ENCODE data around the gene ZMIZ1. TPM values are rescaled to one million over a fixed set of nuclear protein-coding genes. Genes with fewer than 3 reads are reported as not detected.

ZMIZ1 gene
- total RNA-seq, 1 donor from 2014 or later, result 173 TPM

DNA sequence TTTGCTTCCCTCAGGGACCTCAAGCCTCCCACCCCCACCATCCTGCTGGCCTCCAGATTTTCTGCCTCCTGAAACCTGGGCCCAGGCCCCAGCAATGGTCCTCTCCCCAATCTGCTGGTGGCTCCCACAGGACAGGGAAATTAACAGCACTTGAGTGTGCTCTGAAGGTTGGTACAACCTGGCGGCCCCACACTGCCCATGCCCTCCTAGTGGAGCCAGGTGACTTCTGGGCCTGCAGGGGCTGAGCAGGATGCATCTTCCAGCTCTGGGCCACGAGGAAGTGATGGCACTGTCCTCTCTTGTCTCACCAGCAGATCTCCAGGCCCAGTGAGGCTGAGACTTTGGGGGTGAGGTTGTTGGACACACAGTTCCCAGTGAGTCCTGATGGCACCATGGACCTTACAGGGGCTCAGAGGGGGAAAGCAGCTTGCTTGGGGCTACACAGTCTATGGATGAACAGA, 3.6 kb upstream of the ZMIZ1 start:
- Mint-ChIP-seq H3K4me1 (peaks cover 13% of the 10 kb centered on the region), H3K27ac (no peak overlapping the region), H3K36me3 (no peaks in the 10 kb centered on the region), H3K9me3 (no peaks in the 10 kb centered on the region), H3K27me3 (ENCODE audit: low read depth) (no peaks in the 10 kb centered on the region), H3K4me3 (no peak overlapping the region)
- TF ChIP-seq, protein P1, sequence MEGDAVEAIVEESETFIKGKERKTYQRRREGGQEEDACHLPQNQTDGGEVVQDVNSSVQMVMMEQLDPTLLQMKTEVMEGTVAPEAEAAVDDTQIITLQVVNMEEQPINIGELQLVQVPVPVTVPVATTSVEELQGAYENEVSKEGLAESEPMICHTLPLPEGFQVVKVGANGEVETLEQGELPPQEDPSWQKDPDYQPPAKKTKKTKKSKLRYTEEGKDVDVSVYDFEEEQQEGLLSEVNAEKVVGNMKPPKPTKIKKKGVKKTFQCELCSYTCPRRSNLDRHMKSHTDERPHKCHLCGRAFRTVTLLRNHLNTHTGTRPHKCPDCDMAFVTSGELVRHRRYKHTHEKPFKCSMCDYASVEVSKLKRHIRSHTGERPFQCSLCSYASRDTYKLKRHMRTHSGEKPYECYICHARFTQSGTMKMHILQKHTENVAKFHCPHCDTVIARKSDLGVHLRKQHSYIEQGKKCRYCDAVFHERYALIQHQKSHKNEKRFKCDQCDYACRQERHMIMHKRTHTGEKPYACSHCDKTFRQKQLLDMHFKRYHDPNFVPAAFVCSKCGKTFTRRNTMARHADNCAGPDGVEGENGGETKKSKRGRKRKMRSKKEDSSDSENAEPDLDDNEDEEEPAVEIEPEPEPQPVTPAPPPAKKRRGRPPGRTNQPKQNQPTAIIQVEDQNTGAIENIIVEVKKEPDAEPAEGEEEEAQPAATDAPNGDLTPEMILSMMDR (IDR thresholded peaks at IDR 0.05; ENCODE audit: unreplicated experiment), result no peak
- DNase-seq (ENCODE audit: low spot score in 2 of 2, unreplicated experiment in 2 of 2), result no peak

- TF ChIP-seq, protein P1 (IDR thresholded peaks at IDR 0.05; ENCODE audit: unreplicated experiment), result no peak
- Mint-ChIP-seq H3K4me1 (peaks cover 13% of the 10 kb centered on the region), H3K27me3 (ENCODE audit: low read depth) (no peaks in the 10 kb centered on the region), H3K9me3 (no peaks in the 10 kb centered on the region), H3K4me3 (peak overlapping the region; percentile 78), H3K36me3 (no peaks in the 10 kb centered on the region), H3K27ac (no peak overlapping the region)
- DNase-seq (ENCODE audit: low spot score in 2 of 2, unreplicated experiment in 2 of 2), result no peak
Measured at GRCh38 chr10:79065853-79066252, 2.9 kb upstream of the ZMIZ1 start.

- H3K27ac Mint-ChIP-seq, result peak overlapping the region; percentile 91
- peak overlapping the region; percentile 78 for H3K4me3 Mint-ChIP-seq
- peaks cover 20% of the 10 kb centered on the region for H3K4me1 Mint-ChIP-seq
- H3K9me3 Mint-ChIP-seq, result no peaks in the 10 kb centered on the region
- no peaks in the 10 kb centered on the region for H3K27me3 Mint-ChIP-seq (ENCODE audit: low read depth)
- H3K36me3 Mint-ChIP-seq, result no peaks in the 10 kb centered on the region
- no peak for DNase-seq (ENCODE audit: low spot score in 2 of 2, unreplicated experiment in 2 of 2)
- TF ChIP-seq, protein P1 (IDR thresholded peaks at IDR 0.05; ENCODE audit: unreplicated experiment), result no peak
Measured at GRCh38 chr10:79066411-79067240, 2.1 kb upstream of the ZMIZ1 start.

GRCh38 chr10:79067241-79068202, 1.2 kb upstream of the ZMIZ1 start:
- H3K9me3 Mint-ChIP-seq, result no peaks in the 10 kb centered on the region
- no peaks in the 10 kb centered on the region for H3K27me3 Mint-ChIP-seq (ENCODE audit: low read depth)
- TF ChIP-seq, protein P1 (IDR thresholded peaks at IDR 0.05; ENCODE audit: unreplicated experiment), result no peak
- peaks cover 29% of the 10 kb centered on the region for H3K4me1 Mint-ChIP-seq
- H3K27ac Mint-ChIP-seq, result peak overlapping the region; percentile 97
- peak overlapping the region; percentile 78 for H3K4me3 Mint-ChIP-seq
- H3K36me3 Mint-ChIP-seq, result no peaks in the 10 kb centered on the region
- peak; percentile 86 to 95 for DNase-seq (ENCODE audit: low spot score in 2 of 2, unreplicated experiment in 2 of 2)

DNA sequence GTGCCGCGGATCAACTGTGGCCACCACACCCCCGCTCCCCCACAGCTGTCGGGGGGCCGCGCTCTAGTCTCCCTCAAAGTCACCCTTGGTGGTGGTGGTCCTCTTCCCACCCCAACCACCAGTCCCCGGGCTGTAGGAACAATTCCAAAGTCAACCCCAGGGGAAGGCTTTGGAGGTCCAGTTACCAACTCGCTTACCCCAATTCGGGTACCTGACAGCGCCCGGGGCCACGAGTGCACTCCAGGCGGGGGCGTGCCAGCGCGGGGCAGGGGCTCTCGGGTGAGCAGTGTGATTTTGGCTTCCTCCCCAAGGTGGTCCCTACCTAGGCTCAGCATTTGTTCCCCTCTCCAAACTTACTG, 584 bp upstream of the ZMIZ1 start:
- H3K4me1 Mint-ChIP-seq, result peaks cover 35% of the 10 kb centered on the region
- no peaks in the 10 kb centered on the region for H3K27me3 Mint-ChIP-seq (ENCODE audit: low read depth)
- peak in 1 of 2 experiments; percentile 34 for DNase-seq (ENCODE audit: low spot score in 2 of 2, unreplicated experiment in 2 of 2)
- peak overlapping the region; percentile 78 for H3K4me3 Mint-ChIP-seq
- peak overlapping the region; percentile 97 for H3K27ac Mint-ChIP-seq
- H3K9me3 Mint-ChIP-seq, result no peaks in the 10 kb centered on the region
- no peaks in the 10 kb centered on the region for H3K36me3 Mint-ChIP-seq
- TF ChIP-seq, protein P1 (IDR thresholded peaks at IDR 0.05; ENCODE audit: unreplicated experiment), result no peak

Data from mesothelial cell of epicardium (in vitro differentiated cells).